ENCODE data around the gene CAB39L. TPM values are rescaled to one million over a fixed set of nuclear protein-coding genes. Genes with fewer than 3 reads are reported as not detected.

CAB39L gene
- total and polyA plus RNA-seq, 2 of the 13 experiments (the other 11 are each of a cell fraction or from before 2014, with no cell fraction given): 3.1 to 6.1 TPM

- TF ChIP-seq ZBTB44 (CRISPR knock-in tag; IDR thresholded peaks at IDR 0.05) (0 out of 2 replicates have a peak, but pooled peaks have one; percentile 23), KLF12 (CRISPR knock-in tag; IDR thresholded peaks at IDR 0.05; ENCODE audit: borderline replicate concordance) (no peak), MXI1 (IDR thresholded peaks at IDR 0.05; ENCODE audit: borderline replicate concordance, low read depth, low read length) (peak; percentile 42; the same call in 1 of the 3 replicates), MTA3 (CRISPR knock-in tag; IDR thresholded peaks at IDR 0.05) (no peak), ZNF446 (CRISPR knock-in tag; IDR thresholded peaks at IDR 0.05) (peak; percentile 59; the same call in 1 of the 2 replicates), IKZF5 (CRISPR knock-in tag; IDR thresholded peaks at IDR 0.05) (0 out of 2 replicates have a peak, but pooled peaks have one; percentile 10), KAT7 (CRISPR knock-in tag; IDR thresholded peaks at IDR 0.05; ENCODE audit: borderline replicate concordance) (0 out of 2 replicates have a peak, but pooled peaks have one; percentile 8), PTBP1 (IDR thresholded peaks at IDR 0.05; ENCODE audit: low read depth, low read length, poor library complexity, severe bottlenecking) (no peak), MTA1 (CRISPR knock-in tag; IDR thresholded peaks at IDR 0.05; ENCODE audit: borderline replicate concordance) (peak; percentile 7; the same call in 1 of the 2 replicates), ONECUT2 (CRISPR knock-in tag; IDR thresholded peaks at IDR 0.05) (no peak), ZNF3 (CRISPR knock-in tag; IDR thresholded peaks at IDR 0.05) (peak; percentile 89), PAX8 (CRISPR knock-in tag; IDR thresholded peaks at IDR 0.05; ENCODE audit: borderline replicate concordance) (0 out of 2 replicates have a peak, but pooled peaks have one; percentile 59), TAF1 (CRISPR knock-in tag; IDR thresholded peaks at IDR 0.05) (peak; percentile 52), MED8 (CRISPR knock-in tag; IDR thresholded peaks at IDR 0.05; ENCODE audit: insufficient replicate concordance) (no peak), HDAC1 (CRISPR knock-in tag; IDR thresholded peaks at IDR 0.05) (peak; percentile 31; the same call in 1 of the 2 replicates), E2F2 (CRISPR knock-in tag; IDR thresholded peaks at IDR 0.05; ENCODE audit: borderline replicate concordance) (0 out of 2 replicates have a peak, but pooled peaks have one; percentile 9), HES4 (CRISPR knock-in tag; IDR thresholded peaks at IDR 0.05; ENCODE audit: borderline replicate concordance) (0 out of 2 replicates have a peak, but pooled peaks have one; percentile 56)
- TF ChIP-seq, protein P1, sequence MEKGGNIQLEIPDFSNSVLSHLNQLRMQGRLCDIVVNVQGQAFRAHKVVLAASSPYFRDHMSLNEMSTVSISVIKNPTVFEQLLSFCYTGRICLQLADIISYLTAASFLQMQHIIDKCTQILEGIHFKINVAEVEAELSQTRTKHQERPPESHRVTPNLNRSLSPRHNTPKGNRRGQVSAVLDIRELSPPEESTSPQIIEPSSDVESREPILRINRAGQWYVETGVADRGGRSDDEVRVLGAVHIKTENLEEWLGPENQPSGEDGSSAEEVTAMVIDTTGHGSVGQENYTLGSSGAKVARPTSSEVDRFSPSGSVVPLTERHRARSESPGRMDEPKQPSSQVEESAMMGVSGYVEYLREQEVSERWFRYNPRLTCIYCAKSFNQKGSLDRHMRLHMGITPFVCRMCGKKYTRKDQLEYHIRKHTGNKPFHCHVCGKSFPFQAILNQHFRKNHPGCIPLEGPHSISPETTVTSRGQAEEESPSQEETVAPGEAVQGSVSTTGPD (CRISPR knock-in tag; IDR thresholded peaks at IDR 0.05): 0 out of 2 replicates have a peak, but pooled peaks have one; percentile 17
- TF ChIP-seq, protein P2, sequence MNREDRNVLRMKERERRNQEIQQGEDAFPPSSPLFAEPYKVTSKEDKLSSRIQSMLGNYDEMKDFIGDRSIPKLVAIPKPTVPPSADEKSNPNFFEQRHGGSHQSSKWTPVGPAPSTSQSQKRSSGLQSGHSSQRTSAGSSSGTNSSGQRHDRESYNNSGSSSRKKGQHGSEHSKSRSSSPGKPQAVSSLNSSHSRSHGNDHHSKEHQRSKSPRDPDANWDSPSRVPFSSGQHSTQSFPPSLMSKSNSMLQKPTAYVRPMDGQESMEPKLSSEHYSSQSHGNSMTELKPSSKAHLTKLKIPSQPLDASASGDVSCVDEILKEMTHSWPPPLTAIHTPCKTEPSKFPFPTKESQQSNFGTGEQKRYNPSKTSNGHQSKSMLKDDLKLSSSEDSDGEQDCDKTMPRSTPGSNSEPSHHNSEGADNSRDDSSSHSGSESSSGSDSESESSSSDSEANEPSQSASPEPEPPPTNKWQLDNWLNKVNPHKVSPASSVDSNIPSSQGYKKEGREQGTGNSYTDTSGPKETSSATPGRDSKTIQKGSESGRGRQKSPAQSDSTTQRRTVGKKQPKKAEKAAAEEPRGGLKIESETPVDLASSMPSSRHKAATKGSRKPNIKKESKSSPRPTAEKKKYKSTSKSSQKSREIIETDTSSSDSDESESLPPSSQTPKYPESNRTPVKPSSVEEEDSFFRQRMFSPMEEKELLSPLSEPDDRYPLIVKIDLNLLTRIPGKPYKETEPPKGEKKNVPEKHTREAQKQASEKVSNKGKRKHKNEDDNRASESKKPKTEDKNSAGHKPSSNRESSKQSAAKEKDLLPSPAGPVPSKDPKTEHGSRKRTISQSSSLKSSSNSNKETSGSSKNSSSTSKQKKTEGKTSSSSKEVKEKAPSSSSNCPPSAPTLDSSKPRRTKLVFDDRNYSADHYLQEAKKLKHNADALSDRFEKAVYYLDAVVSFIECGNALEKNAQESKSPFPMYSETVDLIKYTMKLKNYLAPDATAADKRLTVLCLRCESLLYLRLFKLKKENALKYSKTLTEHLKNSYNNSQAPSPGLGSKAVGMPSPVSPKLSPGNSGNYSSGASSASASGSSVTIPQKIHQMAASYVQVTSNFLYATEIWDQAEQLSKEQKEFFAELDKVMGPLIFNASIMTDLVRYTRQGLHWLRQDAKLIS (CRISPR knock-in tag; IDR thresholded peaks at IDR 0.05): 0 out of 2 replicates have a peak, but pooled peaks have one; percentile 21
Measured at GRCh38 chr13:49444524-49445395, 896 bp upstream of the CAB39L start (continued).

All from HepG2 (cell line).